Naive thymus-derived CD4-positive, alpha-beta T cell (primary cell): ENCODE results near the gene ATP2B2. TPM values are rescaled to one million over a fixed set of nuclear protein-coding genes. Genes with fewer than 3 reads are reported as not detected.
A peak's percentile ranks its signal among the peaks of the same experiment; 100 is the strongest.

Experiments
- ATAC-seq: fragments of 150-1000 bp; cut with Tn5 transposase; 2 replicates; pipeline ENCODE4 v1.10.0; 2021; ENCODE audit warnings: mild to moderate bottlenecking, moderate library complexity
- CTCF ChIA-PET: fragments of 350-600 bp; sonication (Branson Sonifier 250); formaldehyde crosslinking; loops from one replicate; lab custom pipeline; 2021; ENCODE audit warnings: antibody characterized with exemption; lab: Charles Lee
- POLR2A ChIA-PET: fragments of 350-600 bp; sonication (Branson Sonifier 250); formaldehyde crosslinking; loops from one replicate; lab custom pipeline; 2021; ENCODE audit warnings: antibody characterized with exemption, inconsistent platforms; lab: Charles Lee
- DNase-seq, 9 donors: peaks; one replicate each; pipeline versions ENCODE4 v3.0.0 to v3.0.0-alpha.2; 2020 to 2022; ENCODE audit warnings: mixed read lengths in 1 of 9
- H3K27ac ChIP-seq: one replicate; pipeline ENCODE4 v1.7.0; 2013; ENCODE audit warnings: mild to moderate bottlenecking, low read depth, low read length, moderate library complexity
- H3K27me3 ChIP-seq, 2 donors: one replicate each; pipeline ENCODE4 v1.7.0; 2013; ENCODE audit warnings: low read length in 2 of 2, mild to moderate bottlenecking in 2 of 2, moderate library complexity in 2 of 2; ENCODE audit not compliant: control insufficient read depth in 2 of 2, insufficient read depth in 2 of 2
- H3K36me3 ChIP-seq, 3 experiments: 1 replicate in 2 of 3; 2 replicates in 1 of 3; pipeline ENCODE4 v1.7.0; 2013; ENCODE audit warnings: low read length in 3 of 3, mild to moderate bottlenecking in 3 of 3, moderate library complexity in 1 of 3; ENCODE audit not compliant: insufficient read depth in 3 of 3, control insufficient read depth in 2 of 3
- H3K4me1 ChIP-seq, 2 donors: one replicate each; pipeline ENCODE4 v1.7.0; 2013; ENCODE audit warnings: low read length in 2 of 2, mild to moderate bottlenecking in 2 of 2, moderate library complexity in 1 of 2; ENCODE audit not compliant: control insufficient read depth in 2 of 2, insufficient read depth in 2 of 2
- H3K4me3 ChIP-seq: 2 replicates; pipeline ENCODE4 v1.7.0; 2013; ENCODE audit warnings: mild to moderate bottlenecking, low read length
- H3K9me3 ChIP-seq, 3 experiments: 1 replicate in 2 of 3; 2 replicates in 1 of 3; pipeline ENCODE4 v1.7.0; 2013; ENCODE audit warnings: low read length in 3 of 3; ENCODE audit not compliant: control insufficient read depth in 2 of 3
- H3K27ac Mint-ChIP-seq, 9 donors: one replicate each; pipeline ENCODE4 v1.8.0; 2020 to 2022; ENCODE audit warnings: mixed read lengths in 9 of 9, mild to moderate bottlenecking in 8 of 9, moderate library complexity in 5 of 9, inconsistent platforms in 2 of 9
- H3K27me3 Mint-ChIP-seq, 5 donors: one replicate each; pipeline ENCODE4 v1.8.0; 2021 to 2022; ENCODE audit warnings: mixed read lengths in 5 of 5, mild to moderate bottlenecking in 1 of 5
- H3K36me3 Mint-ChIP-seq, 5 donors: one replicate each; pipeline ENCODE4 v1.8.0; 2020 to 2022; ENCODE audit warnings: mixed read lengths in 5 of 5, mild to moderate bottlenecking in 3 of 5, inconsistent platforms in 1 of 5
- H3K4me1 Mint-ChIP-seq, 7 donors: one replicate each; pipeline ENCODE4 v1.8.0; 2020 to 2022; ENCODE audit warnings: mixed read lengths in 7 of 7, mild to moderate bottlenecking in 3 of 7, inconsistent platforms in 1 of 7
- H3K4me3 Mint-ChIP-seq, 10 donors: one replicate each; pipeline ENCODE4 v1.8.0; 2020 to 2022; ENCODE audit warnings: mild to moderate bottlenecking in 10 of 10, mixed read lengths in 10 of 10, moderate library complexity in 6 of 10, inconsistent platforms in 2 of 10
- H3K9me3 Mint-ChIP-seq, 11 donors: one replicate each; pipeline ENCODE4 v1.8.0; 2020 to 2022; ENCODE audit warnings: mixed read lengths in 11 of 11, mild to moderate bottlenecking in 4 of 11, inconsistent platforms in 1 of 11, moderate library complexity in 1 of 11
- intact Hi-C, 2 donors: fragments of 100-400 bp; cut with micrococcal nuclease; formaldehyde crosslinking; loops; one replicate each; pipeline ENCODE4 v1.15.1; 2023
- polyA plus RNA-seq, 2 donors: library from polyadenylated mRNA; unstranded; fragments of 300-500 nt; fragmentation: Illumina TruSeq; gene quantifications; one replicate each; pipeline ENCODE4 v1.2.3, GENCODE V29; 2021
- total RNA-seq, 6 experiments: library from RNA in 5 of 6; stranded (reverse) in 5 of 6; gene quantifications; 1 replicate in 5 of 6; 2 replicates in 1 of 6; pipeline ENCODE4 v1.2.3 and lab custom pipeline; 2021 to 2026

ATP2B2 gene
- total and polyA plus RNA-seq, 7 experiments from 2014 or later, result not detected

GRCh38 chr3:10494180-10494579, 11.2 kb downstream of the ATP2B2 start:
- Histone ChIP-seq H3K4me1 (no peaks in the 10 kb centered on the region), H3K27ac (no peak overlapping the region), H3K36me3 (no peaks in the 10 kb centered on the region), H3K9me3 (no peaks in the 10 kb centered on the region), H3K27me3 (no peaks in the 10 kb centered on the region), H3K4me3 (no peak overlapping the region)
- no peaks in the 10 kb centered on the region for H3K36me3 Mint-ChIP-seq
- ATAC-seq (no peak), DNase-seq (no peak)
- no peak overlapping the region for H3K27ac Mint-ChIP-seq
- peaks cover 0 to 2% (median 0%) of the 10 kb centered on the region in 11 donors for H3K9me3 Mint-ChIP-seq
- CTCF ChIA-PET, result no interaction called here
- POLR2A ChIA-PET, result no interaction called here
- intact Hi-C loops, result no loop called here
- no peak overlapping the region for H3K4me3 Mint-ChIP-seq
- H3K27me3 Mint-ChIP-seq, result peaks cover 0 to 10% (median 3%) of the 10 kb centered on the region in 5 donors
- H3K4me1 Mint-ChIP-seq, result no peaks in the 10 kb centered on the region

- no peak overlapping the region for H3K4me3 ChIP-seq
- no peak overlapping the region for H3K4me3 Mint-ChIP-seq
- H3K27me3 ChIP-seq, result no peaks in the 10 kb centered on the region
- CTCF ChIA-PET, result no interaction called here
- H3K27ac ChIP-seq, result no peak overlapping the region
- POLR2A ChIA-PET, result no interaction called here
- no peaks in the 10 kb centered on the region for H3K4me1 ChIP-seq
- no peaks in the 10 kb centered on the region for H3K9me3 ChIP-seq
- peaks cover 0 to 5% (median 3%) of the 10 kb centered on the region in 5 donors for H3K27me3 Mint-ChIP-seq
- no peak overlapping the region for H3K27ac Mint-ChIP-seq
- ATAC-seq, result no peak
- DNase-seq, result no peak
- no peaks in the 10 kb centered on the region for H3K4me1 Mint-ChIP-seq
- no peaks in the 10 kb centered on the region for H3K36me3 Mint-ChIP-seq
- H3K9me3 Mint-ChIP-seq, result peaks cover 0 to 2% (median 0%) of the 10 kb centered on the region in 11 donors
- intact Hi-C loops, result no loop called here
- H3K36me3 ChIP-seq, result no peaks in the 10 kb centered on the region
Observed at GRCh38 chr3:10493202-10493589, 12.2 kb downstream of the ATP2B2 start.

GRCh38 chr3:10492364-10493201, 12.8 kb downstream of the ATP2B2 start:
- CTCF ChIA-PET, result interaction anchor here (0.5 kb wide), 1 partner anchor 21 kb away, joined by 3 read pairs; no protein-coding TSS in a partner anchor
- no peak for ATAC-seq

GRCh38 chr3:10489746-10490483, 15.5 kb downstream of the ATP2B2 start:
- Histone ChIP-seq H3K36me3 (no peaks in the 10 kb centered on the region), H3K27me3 (no peaks in the 10 kb centered on the region), H3K4me3 (no peak overlapping the region), H3K27ac (no peak overlapping the region), H3K4me1 (no peaks in the 10 kb centered on the region), H3K9me3 (no peaks in the 10 kb centered on the region)
- Mint-ChIP-seq H3K27me3 (peaks cover 0 to 9% (median 3%) of the 10 kb centered on the region in 5 donors), H3K4me1 (no peaks in the 10 kb centered on the region), H3K4me3 (no peak overlapping the region), H3K9me3 (peaks cover 0 to 2% (median 0%) of the 10 kb centered on the region in 11 donors), H3K36me3 (no peaks in the 10 kb centered on the region), H3K27ac (peak overlapping the region in 1 of 9 donors; percentile 41)
- intact Hi-C loops, result no loop called here
- POLR2A ChIA-PET, result no interaction called here
- CTCF ChIA-PET, result no interaction called here
- no peak for DNase-seq
- ATAC-seq, result no peak

More at GRCh38 chr3:10492364-10493201, 12.8 kb downstream of the ATP2B2 start:
- Mint-ChIP-seq H3K9me3 (peaks cover 0 to 2% (median 0%) of the 10 kb centered on the region in 11 donors), H3K4me3 (no peak overlapping the region), H3K4me1 (no peaks in the 10 kb centered on the region), H3K27ac (no peak overlapping the region), H3K27me3 (peaks cover 0 to 5% (median 3%) of the 10 kb centered on the region in 5 donors), H3K36me3 (no peaks in the 10 kb centered on the region)
- H3K4me3 ChIP-seq, result no peak overlapping the region
- H3K9me3 ChIP-seq, result no peaks in the 10 kb centered on the region
- H3K27ac ChIP-seq, result no peak overlapping the region
- H3K27me3 ChIP-seq, result no peaks in the 10 kb centered on the region
- no peak for DNase-seq
- no peaks in the 10 kb centered on the region for H3K4me1 ChIP-seq
- intact Hi-C loops, result no loop called here
- no peaks in the 10 kb centered on the region for H3K36me3 ChIP-seq
- POLR2A ChIA-PET, result no interaction called here

GRCh38 chr3:10487988-10488633, 17.3 kb downstream of the ATP2B2 start:
- POLR2A ChIA-PET, result no interaction called here
- CTCF ChIA-PET, result no interaction called here
- Mint-ChIP-seq H3K27me3 (peaks cover 0 to 4% (median 0%) of the 10 kb centered on the region in 5 donors), H3K36me3 (no peaks in the 10 kb centered on the region), H3K27ac (no peak overlapping the region), H3K4me3 (no peak overlapping the region), H3K4me1 (no peaks in the 10 kb centered on the region), H3K9me3 (no peaks in the 10 kb centered on the region)
- Histone ChIP-seq H3K36me3 (no peaks in the 10 kb centered on the region), H3K4me3 (no peak overlapping the region), H3K4me1 (no peaks in the 10 kb centered on the region), H3K27ac (no peak overlapping the region), H3K9me3 (no peaks in the 10 kb centered on the region), H3K27me3 (no peaks in the 10 kb centered on the region)
- no peak for ATAC-seq
- intact Hi-C loops, result no loop called here
- DNase-seq, result no peak

GRCh38 chr3:10485806-10486205, 19.6 kb downstream of the ATP2B2 start:
- H3K27me3 Mint-ChIP-seq, result peaks cover 0 to 4% (median 0%) of the 10 kb centered on the region in 5 donors
- no peak for DNase-seq
- H3K36me3 Mint-ChIP-seq, result no peaks in the 10 kb centered on the region
- ChIA-PET POLR2A (no interaction called here), CTCF (no interaction called here)
- no peak overlapping the region for H3K4me3 ChIP-seq
- H3K4me1 ChIP-seq, result no peaks in the 10 kb centered on the region
- H3K4me3 Mint-ChIP-seq, result no peak overlapping the region
- no peaks in the 10 kb centered on the region for H3K4me1 Mint-ChIP-seq
- no peaks in the 10 kb centered on the region for H3K27me3 ChIP-seq
- intact Hi-C loops, result no loop called here
- no peaks in the 10 kb centered on the region for H3K9me3 ChIP-seq
- H3K27ac Mint-ChIP-seq, result no peak overlapping the region
- H3K27ac ChIP-seq, result no peak overlapping the region
- H3K36me3 ChIP-seq, result no peaks in the 10 kb centered on the region
- H3K9me3 Mint-ChIP-seq, result no peaks in the 10 kb centered on the region
- ATAC-seq, result no peak
